Stimulated activated CD8-positive, alpha-beta memory T cell treated with anti-CD3 and anti-CD28 coated beads, Interleukin-15, amount 100 ng/mL, for 4 hours (primary cell): ENCODE results near the gene APOL3.
"Not testable (repeated sequence)": the region's sequence is repeated elsewhere in the genome, so short reads cannot be mapped to it uniquely, and the experiment has no call there.

Source experiments
- DNase-seq, 2 donors: peaks; one replicate each; pipeline ENCODE4 v3.0.0-alpha.2; 2020; ENCODE audit warnings: low read depth in 2 of 2

The APOL3 gene

GRCh38 chr22:36193171-36193570, 32.6 kb upstream of the APOL3 start:
- no peak for DNase-seq

GRCh38 chr22:36192542-36192941, 32.0 kb upstream of the APOL3 start:
- DNase-seq, result no peak

GRCh38 chr22:36191106-36191836, 30.7 kb upstream of the APOL3 start:
- DNase-seq, result no peak

GRCh38 chr22:36187862-36188261, 27.3 kb upstream of the APOL3 start:
- DNase-seq, result not testable (repeated sequence)

GRCh38 chr22:36185828-36186624, 25.5 kb upstream of the APOL3 start:
- no peak for DNase-seq

GRCh38 chr22:36184433-36185025, 24.0 kb upstream of the APOL3 start:
- DNase-seq, result no peak

- no peak for DNase-seq
Observed at GRCh38 chr22:36183446-36183845, 22.9 kb upstream of the APOL3 start.

GRCh38 chr22:36182857-36183256, 22.3 kb upstream of the APOL3 start:
- DNase-seq, result no peak

- no peak for DNase-seq
Observed at GRCh38 chr22:36182056-36182455, 21.5 kb upstream of the APOL3 start.

GRCh38 chr22:36180928-36181327, 20.4 kb upstream of the APOL3 start:
- DNase-seq, result no peak

GRCh38 chr22:36180038-36180880, 19.7 kb upstream of the APOL3 start:
- peak; percentile 57 to 71 for DNase-seq

GRCh38 chr22:36177160-36177559, 16.6 kb upstream of the APOL3 start:
- DNase-seq, result no peak

GRCh38 chr22:36175892-36176291, 15.3 kb upstream of the APOL3 start:
- no peak for DNase-seq

GRCh38 chr22:36171941-36172340, 11.4 kb upstream of the APOL3 start:
- DNase-seq, result no peak

- no peak for DNase-seq
Observed at GRCh38 chr22:36166518-36167220, 6.1 kb upstream of the APOL3 start.

GRCh38 chr22:36166086-36166485, 5.5 kb upstream of the APOL3 start:
- DNase-seq, result no peak

- DNase-seq, result no peak
Observed at GRCh38 chr22:36165141-36165540, 4.6 kb upstream of the APOL3 start.

GRCh38 chr22:36164621-36165020, 4.1 kb upstream of the APOL3 start:
- DNase-seq, result no peak

GRCh38 chr22:36163497-36163896, 2.9 kb upstream of the APOL3 start:
- DNase-seq, result no peak

- no peak for DNase-seq
Observed at GRCh38 chr22:36162127-36163034, 1.8 kb upstream of the APOL3 start.
